GM12801 (cell line): ENCODE results near the gene MKKS.

ENCODE experiments used
- CTCF ChIP-seq: IDR thresholded peaks from one replicate; pipeline ENCODE4 v1.5.1; 2011; ENCODE audit warnings: control low read depth; ENCODE audit not compliant: insufficient read length; ENCODE audit errors: extremely low read depth

The MKKS gene

GRCh38 chr20:10374036-10374435, 60.0 kb downstream of the MKKS start:
- TF ChIP-seq CTCF: no peak

- no peak for TF ChIP-seq CTCF
These were observed 62.6 kb downstream of the MKKS start for GRCh38 chr20:10371467-10371866.

GRCh38 chr20:10370091-10370887, 63.7 kb downstream of the MKKS start:
- TF ChIP-seq CTCF: no peak

- no peak for TF ChIP-seq CTCF
These were observed 64.3 kb downstream of the MKKS start for GRCh38 chr20:10369723-10370090.

- no peak for TF ChIP-seq CTCF
These were observed 65.3 kb downstream of the MKKS start for GRCh38 chr20:10368702-10369041.

- TF ChIP-seq CTCF: no peak
These were observed 65.9 kb downstream of the MKKS start for GRCh38 chr20:10367943-10368701.

GRCh38 chr20:10367693-10367942, 66.4 kb downstream of the MKKS start:
- TF ChIP-seq CTCF: no peak
